ENCODE data around the gene TSHZ2.

DNA sequence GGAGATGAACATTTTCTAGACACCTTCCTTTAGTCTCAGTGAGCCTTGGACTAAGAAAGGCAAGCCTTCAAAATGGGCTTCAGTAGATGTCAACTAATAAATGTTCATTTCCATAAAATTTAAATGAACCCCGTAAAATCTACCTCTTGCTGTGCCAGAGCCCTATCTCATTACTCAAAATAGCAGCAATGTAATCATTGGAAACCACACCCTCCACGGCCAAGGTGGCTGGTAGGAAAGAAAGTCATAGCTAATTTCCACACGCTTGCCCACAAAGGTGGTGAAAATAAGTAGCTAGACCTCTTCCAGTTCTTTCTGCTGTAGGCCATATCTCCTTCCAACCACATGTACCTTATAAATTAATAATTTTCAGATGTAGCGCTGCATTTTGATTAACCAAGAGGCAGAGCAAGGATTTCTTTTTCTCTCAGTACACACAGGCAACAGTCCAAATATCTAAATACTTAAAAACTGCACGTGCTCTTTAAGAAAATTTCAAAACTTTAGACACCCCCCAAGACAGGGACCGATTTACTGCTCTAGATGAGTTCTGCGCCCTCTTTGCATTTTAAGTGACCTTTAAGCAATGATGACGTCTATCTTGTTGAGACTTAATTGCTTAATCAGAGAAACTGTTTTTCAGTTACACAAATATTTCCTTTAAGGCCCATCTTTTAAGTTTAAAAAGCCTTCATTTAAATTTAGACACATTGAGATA, 330.7 kb downstream of the TSHZ2 start:
- no peak for TF ChIP-seq POLR2AphosphoS5 (IDR thresholded peaks at IDR 0.05; ENCODE audit: low read depth, low read length)
- TF ChIP-seq POLR2A (IDR thresholded peaks at IDR 0.05; ENCODE audit: low read depth, low read length): no peak

All from GM12892 (cell line).